Breast epithelium (tissue), 4 donors: ENCODE measurements around the gene PLOD3. TPM values are rescaled to one million over a fixed set of nuclear protein-coding genes. Genes with fewer than 3 reads are reported as not detected.

Experiments
- DNase-seq, 2 donors: peaks; one replicate each; pipeline ENCODE4 v3.0.0-alpha.2; 2019; ENCODE audit warnings: low spot score in 2 of 2
- H3K27ac ChIP-seq, 2 donors: fragments of 200-600 bp; sonication (generic) in 1 of 2; one replicate each; pipeline ENCODE4 v1.5.1; 2016 to 2019; ENCODE audit warnings: mild to moderate bottlenecking in 1 of 2
- H3K27me3 ChIP-seq, 2 donors: fragments of 200-600 bp; sonication (generic) in 1 of 2; one replicate each; pipeline versions ENCODE4 v1.5.1 to v1.6.0; 2017 to 2019; ENCODE audit warnings: control low read depth in 1 of 2, mild to moderate bottlenecking in 1 of 2
- H3K36me3 ChIP-seq: fragments of 200-600 bp; one replicate; pipeline ENCODE4 v1.5.1; 2019
- H3K4me1 ChIP-seq, 2 donors: fragments of 200-600 bp; sonication (generic); one replicate each; pipeline ENCODE4 v1.5.1; 2016 to 2019; ENCODE audit warnings: control low read depth in 1 of 2
- H3K4me3 ChIP-seq, 3 donors: fragments of 200-600 bp; sonication (generic); 1 replicate in 2 of 3; 2 replicates in 1 of 3; pipeline ENCODE4 v1.5.1; 2016 to 2019; ENCODE audit warnings: mild to moderate bottlenecking in 3 of 3, moderate library complexity in 2 of 3
- H3K9me3 ChIP-seq, 2 donors: fragments of 200-600 bp; sonication (generic) in 1 of 2; one replicate each; pipeline ENCODE4 v1.5.1; 2016 to 2019; ENCODE audit warnings: control low read depth in 1 of 2
- CTCF ChIP-seq, 3 donors: fragments of 450-650 bp; IDR thresholded peaks; one replicate each; pipeline ENCODE4 v1.5.1; 2016 to 2017; ENCODE audit warnings: antibody characterized with exemption in 3 of 3, mild to moderate bottlenecking in 3 of 3, moderate library complexity in 3 of 3
- POLR2A ChIP-seq: fragments of 450-650 bp; IDR thresholded peaks from one replicate; pipeline ENCODE4 v1.6.1; 2016; ENCODE audit warnings: antibody characterized with exemption, mild to moderate bottlenecking, moderate library complexity
- POLR2AphosphoS5 ChIP-seq, 3 donors: sonication (generic); formaldehyde crosslinking; IDR thresholded peaks; one replicate each; pipeline ENCODE4 v1.6.1; 2017; ENCODE audit warnings: antibody characterized with exemption in 3 of 3
- intact Hi-C: fragments of 100-400 bp; cut with DNase I; formaldehyde crosslinking; loops from one replicate; pipeline ENCODE4 v1.15.1; 2023; ENCODE audit warnings: low total_unique reads
- total RNA-seq, 3 donors: library from RNA; depleted of rRNA; stranded (reverse); fragments of >200 nt; gene quantifications; one replicate each; pipeline ENCODE4 v1.1.0, GENCODE V29; 2016

Gene PLOD3
- total RNA-seq, 3 donors from 2014 or later: 23.9 to 46.2 (median 43.2) TPM

- Histone ChIP-seq H3K36me3 (no peaks in the 10 kb centered on the region), H3K9me3 (no peaks in the 10 kb centered on the region), H3K27ac (peak overlapping the region; percentile 6 to 93), H3K4me3 (peak overlapping the region in 1 of 3 donors; percentile 10), H3K27me3 (no peaks in the 10 kb centered on the region), H3K4me1 (peaks cover 0 to 11% of the 10 kb centered on the region in 2 donors)
- intact Hi-C loops: no loop called here
- DNase-seq: no peak
- TF ChIP-seq CTCF (IDR thresholded peaks at IDR 0.05) (no peak), POLR2A (no peak), POLR2AphosphoS5 (IDR thresholded peaks at IDR 0.05) (peak in 1 of 3 donors; percentile 46)
Measured at GRCh38 chr7:101241015-101241363, 23.6 kb upstream of the PLOD3 start.

GRCh38 chr7:101240226-101241014 lies 23.0 kb upstream of the PLOD3 start:
- Histone ChIP-seq H3K4me1 (peaks cover 0 to 11% of the 10 kb centered on the region in 2 donors), H3K36me3 (no peaks in the 10 kb centered on the region), H3K9me3 (no peaks in the 10 kb centered on the region), H3K27me3 (no peaks in the 10 kb centered on the region), H3K27ac (peak overlapping the region; percentile 43 to 93), H3K4me3 (peak overlapping the region in 1 of 3 donors; percentile 10)
- no peak for TF ChIP-seq POLR2A
- no peak for TF ChIP-seq CTCF (IDR thresholded peaks at IDR 0.05)
- TF ChIP-seq POLR2AphosphoS5 (IDR thresholded peaks at IDR 0.05): no peak
- intact Hi-C loops: no loop called here
- no peak for DNase-seq

GRCh38 chr7:101239951-101240220 lies 22.5 kb upstream of the PLOD3 start:
- Histone ChIP-seq H3K27me3 (no peaks in the 10 kb centered on the region), H3K4me3 (no peak overlapping the region), H3K27ac (peak overlapping the region; percentile 71 to 93), H3K36me3 (no peaks in the 10 kb centered on the region), H3K9me3 (no peaks in the 10 kb centered on the region), H3K4me1 (peaks cover 0 to 11% of the 10 kb centered on the region in 2 donors)
- intact Hi-C loops: loop anchor here (5.0 kb wide), 1 partner anchor 937 kb away; no protein-coding TSS in a partner anchor
- TF ChIP-seq POLR2AphosphoS5 (IDR thresholded peaks at IDR 0.05) (no peak), POLR2A (no peak), CTCF (IDR thresholded peaks at IDR 0.05) (no peak)
- DNase-seq: no peak

- intact Hi-C loops: loop anchor here (5.0 kb wide), 1 partner anchor 938 kb away; no protein-coding TSS in a partner anchor
- Histone ChIP-seq H3K9me3 (no peaks in the 10 kb centered on the region), H3K4me1 (peaks cover 0 to 11% of the 10 kb centered on the region in 2 donors), H3K27me3 (no peaks in the 10 kb centered on the region), H3K27ac (peak overlapping the region; percentile 71 to 93), H3K36me3 (no peaks in the 10 kb centered on the region), H3K4me3 (peak overlapping the region in 1 of 3 donors; percentile 27)
- DNase-seq: no peak
- no peak for TF ChIP-seq POLR2AphosphoS5 (IDR thresholded peaks at IDR 0.05)
- no peak for TF ChIP-seq CTCF (IDR thresholded peaks at IDR 0.05)
- no peak for TF ChIP-seq POLR2A
Measured at GRCh38 chr7:101239191-101239950, 22.0 kb upstream of the PLOD3 start.
